Measurements from ENCODE around the gene ERN1.

Gene ERN1

DNA sequence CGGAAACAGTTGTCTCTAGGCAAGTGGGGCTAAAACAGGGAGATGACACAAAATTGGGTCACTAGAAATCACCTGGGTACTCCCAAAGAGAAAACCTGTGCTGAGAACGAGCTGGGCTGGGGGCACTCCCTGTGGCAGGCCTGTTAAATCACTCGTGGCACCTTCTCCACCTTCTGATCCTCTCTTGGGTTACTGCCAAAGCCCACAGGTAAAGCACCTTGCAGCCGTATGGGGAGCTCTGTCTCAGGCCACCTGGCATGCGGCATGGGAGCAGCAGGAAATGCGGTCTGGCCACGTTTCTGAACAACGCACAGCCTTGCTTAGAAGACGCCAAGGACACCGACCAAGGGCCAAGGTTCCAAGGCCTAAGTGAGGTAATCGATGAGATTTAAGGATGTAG, 88.0 kb downstream of the ERN1 start:
- Histone ChIP-seq H3K36me3 (ENCODE audit: control insufficient read depth in 2 of 2, insufficient read depth in 1 of 2, low read length in 2 of 2) (peaks cover 0 to 62% of the 10 kb centered on the region in 2 experiments; a peak in 1 of 3 replicates), H3K4me3 (ENCODE audit: low read depth, low read length) (no peak overlapping the region), H3K4me1 (ENCODE audit: control insufficient read depth, insufficient read depth, low read length) (no peaks in the 10 kb centered on the region), H3K27ac (ENCODE audit: extremely low read depth, low read depth, low read length) (no peak overlapping the region), H3K9me3 (ENCODE audit: control insufficient read depth, insufficient read depth, low read depth, low read length) (no peaks in the 10 kb centered on the region)
- TF ChIP-seq, protein P1, sequence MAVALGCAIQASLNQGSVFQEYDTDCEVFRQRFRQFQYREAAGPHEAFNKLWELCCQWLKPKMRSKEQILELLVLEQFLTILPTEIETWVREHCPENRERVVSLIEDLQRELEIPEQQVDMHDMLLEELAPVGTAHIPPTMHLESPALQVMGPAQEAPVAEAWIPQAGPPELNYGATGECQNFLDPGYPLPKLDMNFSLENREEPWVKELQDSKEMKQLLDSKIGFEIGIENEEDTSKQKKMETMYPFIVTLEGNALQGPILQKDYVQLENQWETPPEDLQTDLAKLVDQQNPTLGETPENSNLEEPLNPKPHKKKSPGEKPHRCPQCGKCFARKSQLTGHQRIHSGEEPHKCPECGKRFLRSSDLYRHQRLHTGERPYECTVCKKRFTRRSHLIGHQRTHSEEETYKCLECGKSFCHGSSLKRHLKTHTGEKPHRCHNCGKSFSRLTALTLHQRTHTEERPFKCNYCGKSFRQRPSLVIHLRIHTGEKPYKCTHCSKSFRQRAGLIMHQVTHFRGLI (tag by site-specific recombination; IDR thresholded peaks at IDR 0.05), result no peak
- TF ChIP-seq ZNF311 (tag by site-specific recombination; IDR thresholded peaks at IDR 0.05; ENCODE audit: borderline replicate concordance), result no peak
- TF ChIP-seq ZNF174 (tag by site-specific recombination; IDR thresholded peaks at IDR 0.05), result no peak
- TF ChIP-seq BCL11A (tag by site-specific recombination; IDR thresholded peaks at IDR 0.05; ENCODE audit: low read depth), result no peak
- TF ChIP-seq, protein P2, sequence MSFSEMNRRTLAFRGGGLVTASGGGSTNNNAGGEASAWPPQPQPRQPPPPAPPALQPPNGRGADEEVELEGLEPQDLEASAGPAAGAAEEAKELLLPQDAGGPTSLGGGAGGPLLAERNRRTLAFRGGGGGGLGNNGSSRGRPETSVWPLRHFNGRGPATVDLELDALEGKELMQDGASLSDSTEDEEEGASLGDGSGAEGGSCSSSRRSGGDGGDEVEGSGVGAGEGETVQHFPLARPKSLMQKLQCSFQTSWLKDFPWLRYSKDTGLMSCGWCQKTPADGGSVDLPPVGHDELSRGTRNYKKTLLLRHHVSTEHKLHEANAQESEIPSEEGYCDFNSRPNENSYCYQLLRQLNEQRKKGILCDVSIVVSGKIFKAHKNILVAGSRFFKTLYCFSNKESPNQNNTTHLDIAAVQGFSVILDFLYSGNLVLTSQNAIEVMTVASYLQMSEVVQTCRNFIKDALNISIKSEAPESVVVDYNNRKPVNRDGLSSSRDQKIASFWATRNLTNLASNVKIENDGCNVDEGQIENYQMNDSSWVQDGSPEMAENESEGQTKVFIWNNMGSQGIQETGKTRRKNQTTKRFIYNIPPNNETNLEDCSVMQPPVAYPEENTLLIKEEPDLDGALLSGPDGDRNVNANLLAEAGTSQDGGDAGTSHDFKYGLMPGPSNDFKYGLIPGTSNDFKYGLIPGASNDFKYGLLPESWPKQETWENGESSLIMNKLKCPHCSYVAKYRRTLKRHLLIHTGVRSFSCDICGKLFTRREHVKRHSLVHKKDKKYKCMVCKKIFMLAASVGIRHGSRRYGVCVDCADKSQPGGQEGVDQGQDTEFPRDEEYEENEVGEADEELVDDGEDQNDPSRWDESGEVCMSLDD (tag by site-specific recombination; IDR thresholded peaks at IDR 0.05), result no peak
- TF ChIP-seq SETDB1 (IDR thresholded peaks at IDR 0.05; ENCODE audit: insufficient read length, low read length), result no peak
- no peak for TF ChIP-seq ZNF529 (tag by site-specific recombination; IDR thresholded peaks at IDR 0.05; ENCODE audit: insufficient replicate concordance)
- no peak for TF ChIP-seq ZNF19 (tag by site-specific recombination; IDR thresholded peaks at IDR 0.05; ENCODE audit: low read depth)
- TF ChIP-seq ZBTB7A (tag by site-specific recombination; IDR thresholded peaks at IDR 0.05; ENCODE audit: low read depth), result no peak
- no peak for TF ChIP-seq ZNF146 (tag by site-specific recombination; IDR thresholded peaks at IDR 0.05)
- no peak for TF ChIP-seq ZNF37A (tag by site-specific recombination; IDR thresholded peaks at IDR 0.05)
- CTCF ChIA-PET, result interaction anchor here (0.6 to 2.0 kb wide), 7 partner anchors 10 to 123 kb away, joined by 3 to 16 read pairs (median 4); partner anchors contain the start of gene GH1
- POLR2A ChIA-PET, result no interaction called here

DNA sequence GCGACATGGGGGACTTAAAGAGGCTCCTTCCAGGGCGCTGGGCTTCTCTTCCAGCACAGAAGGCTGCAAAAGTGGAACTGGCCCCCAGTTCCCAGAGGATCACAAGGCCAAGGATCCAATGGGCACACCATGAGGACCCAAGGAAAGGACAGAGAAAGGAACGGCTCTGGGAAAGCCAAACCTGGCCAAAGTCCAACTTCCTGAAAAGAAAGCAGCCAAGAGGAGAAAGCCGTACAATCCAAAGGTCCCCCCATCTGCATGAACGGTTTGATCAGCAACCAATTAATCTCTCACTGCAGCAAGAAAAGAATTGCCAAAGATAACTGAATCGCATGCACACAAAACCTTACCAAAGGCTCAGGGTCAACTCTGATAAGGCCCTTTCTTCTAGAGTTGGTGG, 89.7 kb downstream of the ERN1 start:
- peaks cover 0 to 45% of the 10 kb centered on the region in 2 experiments; a peak in 1 of 3 replicates for H3K36me3 ChIP-seq (ENCODE audit: control insufficient read depth in 2 of 2, insufficient read depth in 1 of 2, low read length in 2 of 2)
- TF ChIP-seq ZNF354C (tag by site-specific recombination; IDR thresholded peaks at IDR 0.05; ENCODE audit: borderline replicate concordance, low read depth) (no peak), ZNF660 (tag by site-specific recombination; IDR thresholded peaks at IDR 0.05) (no peak), ZNF670 (tag by site-specific recombination; IDR thresholded peaks at IDR 0.05; ENCODE audit: low read depth) (no peak), ZFP41 (tag by site-specific recombination; IDR thresholded peaks at IDR 0.05; ENCODE audit: borderline replicate concordance) (no peak), ZNF24 (tag by site-specific recombination; IDR thresholded peaks at IDR 0.05) (no peak), ZNF324 (tag by site-specific recombination; IDR thresholded peaks at IDR 0.05) (no peak), ZNF48 (tag by site-specific recombination; IDR thresholded peaks at IDR 0.05) (no peak), ZNF391 (tag by site-specific recombination; IDR thresholded peaks at IDR 0.05; ENCODE audit: borderline replicate concordance, low read depth) (no peak), ZNF792 (tag by site-specific recombination; IDR thresholded peaks at IDR 0.05) (no peak)
- TF ChIP-seq, protein P3, sequence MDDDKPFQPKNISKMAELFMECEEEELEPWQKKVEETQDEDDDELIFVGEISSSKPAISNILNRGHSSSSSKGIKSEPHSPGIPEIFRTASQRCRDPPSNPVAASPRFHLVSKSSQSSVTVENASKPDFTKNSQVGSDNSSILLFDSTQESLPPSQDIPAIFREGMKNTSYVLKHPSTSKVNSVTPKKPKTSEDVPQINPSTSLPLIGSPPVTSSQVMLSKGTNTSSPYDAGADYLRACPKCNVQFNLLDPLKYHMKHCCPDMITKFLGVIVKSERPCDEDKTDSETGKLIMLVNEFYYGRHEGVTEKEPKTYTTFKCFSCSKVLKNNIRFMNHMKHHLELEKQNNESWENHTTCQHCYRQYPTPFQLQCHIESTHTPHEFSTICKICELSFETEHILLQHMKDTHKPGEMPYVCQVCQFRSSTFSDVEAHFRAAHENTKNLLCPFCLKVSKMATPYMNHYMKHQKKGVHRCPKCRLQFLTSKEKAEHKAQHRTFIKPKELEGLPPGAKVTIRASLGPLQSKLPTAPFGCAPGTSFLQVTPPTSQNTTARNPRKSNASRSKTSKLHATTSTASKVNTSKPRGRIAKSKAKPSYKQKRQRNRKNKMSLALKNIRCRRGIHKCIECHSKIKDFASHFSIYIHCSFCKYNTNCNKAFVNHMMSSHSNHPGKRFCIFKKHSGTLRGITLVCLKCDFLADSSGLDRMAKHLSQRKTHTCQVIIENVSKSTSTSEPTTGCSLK (tag by site-specific recombination; IDR thresholded peaks at IDR 0.05), result no peak
- TF ChIP-seq, protein P4, sequence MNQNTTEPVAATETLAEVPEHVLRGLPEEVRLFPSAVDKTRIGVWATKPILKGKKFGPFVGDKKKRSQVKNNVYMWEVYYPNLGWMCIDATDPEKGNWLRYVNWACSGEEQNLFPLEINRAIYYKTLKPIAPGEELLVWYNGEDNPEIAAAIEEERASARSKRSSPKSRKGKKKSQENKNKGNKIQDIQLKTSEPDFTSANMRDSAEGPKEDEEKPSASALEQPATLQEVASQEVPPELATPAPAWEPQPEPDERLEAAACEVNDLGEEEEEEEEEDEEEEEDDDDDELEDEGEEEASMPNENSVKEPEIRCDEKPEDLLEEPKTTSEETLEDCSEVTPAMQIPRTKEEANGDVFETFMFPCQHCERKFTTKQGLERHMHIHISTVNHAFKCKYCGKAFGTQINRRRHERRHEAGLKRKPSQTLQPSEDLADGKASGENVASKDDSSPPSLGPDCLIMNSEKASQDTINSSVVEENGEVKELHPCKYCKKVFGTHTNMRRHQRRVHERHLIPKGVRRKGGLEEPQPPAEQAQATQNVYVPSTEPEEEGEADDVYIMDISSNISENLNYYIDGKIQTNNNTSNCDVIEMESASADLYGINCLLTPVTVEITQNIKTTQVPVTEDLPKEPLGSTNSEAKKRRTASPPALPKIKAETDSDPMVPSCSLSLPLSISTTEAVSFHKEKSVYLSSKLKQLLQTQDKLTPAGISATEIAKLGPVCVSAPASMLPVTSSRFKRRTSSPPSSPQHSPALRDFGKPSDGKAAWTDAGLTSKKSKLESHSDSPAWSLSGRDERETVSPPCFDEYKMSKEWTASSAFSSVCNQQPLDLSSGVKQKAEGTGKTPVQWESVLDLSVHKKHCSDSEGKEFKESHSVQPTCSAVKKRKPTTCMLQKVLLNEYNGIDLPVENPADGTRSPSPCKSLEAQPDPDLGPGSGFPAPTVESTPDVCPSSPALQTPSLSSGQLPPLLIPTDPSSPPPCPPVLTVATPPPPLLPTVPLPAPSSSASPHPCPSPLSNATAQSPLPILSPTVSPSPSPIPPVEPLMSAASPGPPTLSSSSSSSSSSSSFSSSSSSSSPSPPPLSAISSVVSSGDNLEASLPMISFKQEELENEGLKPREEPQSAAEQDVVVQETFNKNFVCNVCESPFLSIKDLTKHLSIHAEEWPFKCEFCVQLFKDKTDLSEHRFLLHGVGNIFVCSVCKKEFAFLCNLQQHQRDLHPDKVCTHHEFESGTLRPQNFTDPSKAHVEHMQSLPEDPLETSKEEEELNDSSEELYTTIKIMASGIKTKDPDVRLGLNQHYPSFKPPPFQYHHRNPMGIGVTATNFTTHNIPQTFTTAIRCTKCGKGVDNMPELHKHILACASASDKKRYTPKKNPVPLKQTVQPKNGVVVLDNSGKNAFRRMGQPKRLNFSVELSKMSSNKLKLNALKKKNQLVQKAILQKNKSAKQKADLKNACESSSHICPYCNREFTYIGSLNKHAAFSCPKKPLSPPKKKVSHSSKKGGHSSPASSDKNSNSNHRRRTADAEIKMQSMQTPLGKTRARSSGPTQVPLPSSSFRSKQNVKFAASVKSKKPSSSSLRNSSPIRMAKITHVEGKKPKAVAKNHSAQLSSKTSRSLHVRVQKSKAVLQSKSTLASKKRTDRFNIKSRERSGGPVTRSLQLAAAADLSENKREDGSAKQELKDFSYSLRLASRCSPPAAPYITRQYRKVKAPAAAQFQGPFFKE (tag by site-specific recombination; IDR thresholded peaks at IDR 0.05; ENCODE audit: borderline replicate concordance), result no peak
- ChIA-PET CTCF (interaction anchor here (1.1 to 1.2 kb wide), 2 partner anchors 10 to 93 kb away, joined by 3 to 4 read pairs; no protein-coding TSS in a partner anchor), POLR2A (no interaction called here)
- no peaks in the 10 kb centered on the region for H3K4me1 ChIP-seq (ENCODE audit: control insufficient read depth, insufficient read depth, low read length)
- H3K9me3 ChIP-seq (ENCODE audit: control insufficient read depth, insufficient read depth, low read depth, low read length), result no peaks in the 10 kb centered on the region
- H3K4me3 ChIP-seq (ENCODE audit: low read depth, low read length), result no peak overlapping the region
- H3K27ac ChIP-seq (ENCODE audit: extremely low read depth, low read depth, low read length), result no peak overlapping the region

Measured in HEK293 (cell line).